ENCODE data around the gene IGSF9. TPM values are rescaled to one million over a fixed set of nuclear protein-coding genes. Genes with fewer than 3 reads are reported as not detected.

Gene IGSF9
- total RNA-seq, 2 experiments from 2014 or later: not detected

- H3K4me1 Mint-ChIP-seq (ENCODE audit: low read depth): no peaks in the 10 kb centered on the region
- H3K27me3 Mint-ChIP-seq: peaks cover 64% of the 10 kb centered on the region
- intact Hi-C loops (cut with DNase I, micrococcal nuclease): no loop called here
- ATAC-seq (ENCODE audit: poor library complexity) (no peak), DNase-seq (no peak)
- H3K4me3 ChIP-seq (ENCODE audit: low read length): no peak overlapping the region
- no peaks in the 10 kb centered on the region for H3K36me3 ChIP-seq (ENCODE audit: insufficient read depth, low read length)
- ChIA-PET POLR2A (no interaction called here), CTCF (no interaction called here)
- H3K9me3 Mint-ChIP-seq: no peaks in the 10 kb centered on the region
- H3K4me3 Mint-ChIP-seq: no peak overlapping the region
- no peaks in the 10 kb centered on the region for H3K9me3 ChIP-seq (ENCODE audit: control insufficient read depth in 1 of 2, insufficient read depth in 1 of 2, low read length in 2 of 2)
- peaks cover 14 to 20% of the 10 kb centered on the region in 2 experiments for H3K27me3 ChIP-seq (ENCODE audit: control insufficient read depth in 1 of 2, insufficient read depth in 2 of 2, low read length in 2 of 2)
- no peak overlapping the region for H3K27ac Mint-ChIP-seq
- H3K36me3 Mint-ChIP-seq (ENCODE audit: low read depth): no peaks in the 10 kb centered on the region
- no peaks in the 10 kb centered on the region for H3K4me1 ChIP-seq (ENCODE audit: insufficient read depth, low read length)
- no peak overlapping the region for H3K27ac ChIP-seq (ENCODE audit: low read depth in 1 of 2, low read length in 2 of 2)
- TF ChIP-seq CTCF (IDR thresholded peaks at IDR 0.05): no peak
Observed at GRCh38 chr1:159981351-159982055, 36.1 kb upstream of the IGSF9 start.

- no peak for TF ChIP-seq CTCF (IDR thresholded peaks at IDR 0.05)
- Mint-ChIP-seq H3K27me3 (peaks cover 60% of the 10 kb centered on the region), H3K27ac (no peak overlapping the region), H3K36me3 (ENCODE audit: low read depth) (no peaks in the 10 kb centered on the region), H3K4me3 (no peak overlapping the region), H3K4me1 (ENCODE audit: low read depth) (no peaks in the 10 kb centered on the region), H3K9me3 (no peaks in the 10 kb centered on the region)
- no peaks in the 10 kb centered on the region for H3K4me1 ChIP-seq (ENCODE audit: insufficient read depth, low read length)
- intact Hi-C loops (cut with DNase I, micrococcal nuclease): no loop called here
- peaks cover 14 to 20% of the 10 kb centered on the region in 2 experiments for H3K27me3 ChIP-seq (ENCODE audit: control insufficient read depth in 1 of 2, insufficient read depth in 2 of 2, low read length in 2 of 2)
- no peak overlapping the region for H3K27ac ChIP-seq (ENCODE audit: low read depth in 1 of 2, low read length in 2 of 2)
- ChIA-PET POLR2A (no interaction called here), CTCF (no interaction called here)
- no peak overlapping the region for H3K4me3 ChIP-seq (ENCODE audit: low read length)
- no peaks in the 10 kb centered on the region for H3K36me3 ChIP-seq (ENCODE audit: insufficient read depth, low read length)
- no peaks in the 10 kb centered on the region for H3K9me3 ChIP-seq (ENCODE audit: control insufficient read depth in 1 of 2, insufficient read depth in 1 of 2, low read length in 2 of 2)
- DNase-seq (no peak), ATAC-seq (ENCODE audit: poor library complexity) (no peak)
Observed at GRCh38 chr1:159980786-159981185, 35.4 kb upstream of the IGSF9 start.

DNA sequence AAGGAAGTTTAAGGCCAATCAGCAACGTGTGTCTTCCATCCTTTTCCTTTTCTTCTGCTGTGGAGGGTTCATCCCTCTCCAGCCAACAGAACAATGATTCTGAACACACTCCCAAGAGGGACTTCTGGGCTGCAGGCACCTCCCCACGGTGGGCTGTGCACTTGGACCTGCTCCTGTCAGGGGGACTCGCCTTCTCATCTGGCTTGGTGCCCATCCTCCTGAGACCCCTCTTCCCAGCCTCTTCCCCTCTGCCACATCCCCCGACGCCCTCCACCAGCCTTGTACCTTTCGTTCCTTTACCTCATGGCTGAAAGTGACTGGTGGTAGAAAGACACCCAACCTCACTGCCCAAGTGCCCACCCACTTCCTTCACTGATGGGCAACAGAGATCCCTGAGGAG, 34.7 kb upstream of the IGSF9 start:
- TF ChIP-seq CTCF (IDR thresholded peaks at IDR 0.05): no peak
- no peak overlapping the region for H3K4me3 Mint-ChIP-seq
- no peaks in the 10 kb centered on the region for H3K36me3 Mint-ChIP-seq (ENCODE audit: low read depth)
- ChIA-PET POLR2A (no interaction called here), CTCF (no interaction called here)
- Histone ChIP-seq H3K27me3 (ENCODE audit: control insufficient read depth in 1 of 2, insufficient read depth in 2 of 2, low read length in 2 of 2) (peaks cover 17 to 20% of the 10 kb centered on the region in 2 experiments), H3K36me3 (ENCODE audit: insufficient read depth, low read length) (no peaks in the 10 kb centered on the region), H3K4me3 (ENCODE audit: low read length) (no peak overlapping the region), H3K27ac (ENCODE audit: low read depth in 1 of 2, low read length in 2 of 2) (no peak overlapping the region), H3K9me3 (ENCODE audit: control insufficient read depth in 1 of 2, insufficient read depth in 1 of 2, low read length in 2 of 2) (no peaks in the 10 kb centered on the region), H3K4me1 (ENCODE audit: insufficient read depth, low read length) (no peaks in the 10 kb centered on the region)
- H3K9me3 Mint-ChIP-seq: no peaks in the 10 kb centered on the region
- H3K27me3 Mint-ChIP-seq: peaks cover 53% of the 10 kb centered on the region
- intact Hi-C loops (cut with DNase I, micrococcal nuclease): no loop called here
- ATAC-seq (ENCODE audit: poor library complexity) (no peak), DNase-seq (no peak)
- no peaks in the 10 kb centered on the region for H3K4me1 Mint-ChIP-seq (ENCODE audit: low read depth)
- H3K27ac Mint-ChIP-seq: no peak overlapping the region
